Esophagus squamous epithelium (tissue), 5 donors: Measurements from ENCODE around the gene PPP2R5E. TPM values are rescaled to one million over a fixed set of nuclear protein-coding genes. Genes with fewer than 3 reads are reported as not detected.

Experiments used
- DNase-seq: peaks from one replicate; lab custom pipeline; 2025; lab: John Stamatoyannopoulos, UW
- H3K27ac ChIP-seq, 4 donors: fragments of 200-600 bp; sonication (generic); one replicate each; pipeline ENCODE4 v1.5.1; 2016 to 2019; ENCODE audit warnings: mild to moderate bottlenecking in 1 of 4
- H3K27me3 ChIP-seq, 4 donors: fragments of 200-600 bp; sonication (generic); 1 replicate in 3 of 4; 2 replicates in 1 of 4; pipeline versions ENCODE4 v1.5.1 to v1.6.0; 2017 to 2021; ENCODE audit warnings: antibody characterized with exemption in 1 of 4
- H3K36me3 ChIP-seq, 3 donors: fragments of 200-600 bp; sonication (generic); one replicate each; pipeline ENCODE4 v1.5.1; 2016 to 2019
- H3K4me1 ChIP-seq, 3 donors: fragments of 200-600 bp; sonication (generic); one replicate each; pipeline ENCODE4 v1.5.1; 2017 to 2019
- H3K4me3 ChIP-seq, 4 donors: fragments of 200-600 bp; sonication (generic); 1 replicate in 3 of 4; 2 replicates in 1 of 4; pipeline ENCODE4 v1.5.1; 2016 to 2019; ENCODE audit warnings: mild to moderate bottlenecking in 2 of 4, moderate library complexity in 1 of 4
- H3K9me3 ChIP-seq, 3 donors: fragments of 200-600 bp; sonication (generic); one replicate each; pipeline ENCODE4 v1.5.1; 2016 to 2019
- CTCF ChIP-seq, 6 experiments: fragments of 450-650 bp in 4 of 6; fragments of 200-600 bp in 2 of 6; sonication (generic) in 2 of 6; IDR thresholded peaks; one replicate each; pipeline ENCODE4 v1.5.1; 2016 to 2019; ENCODE audit warnings: antibody characterized with exemption in 6 of 6, mild to moderate bottlenecking in 4 of 6, moderate library complexity in 4 of 6
- POLR2A ChIP-seq, 4 donors: fragments of 450-650 bp; IDR thresholded peaks; one replicate each; pipeline ENCODE4 v1.6.1; 2017; ENCODE audit warnings: antibody characterized with exemption in 4 of 4, mild to moderate bottlenecking in 4 of 4, moderate library complexity in 3 of 4
- WGBS, 2 donors: methylation state at CpG; one replicate each; pipeline ENCODE4 v1.1.5; 2018; 5-methylcytosine and 5-hydroxymethylcytosine counted together
- intact Hi-C: fragments of 100-400 bp; cut with DNase I; formaldehyde crosslinking; loops from one replicate; pipeline ENCODE4 v1.15.0; 2022
- total RNA-seq, 4 donors: library from RNA; depleted of rRNA; stranded (reverse); fragments of >200 nt; gene quantifications; one replicate each; pipeline ENCODE4 v1.1.0, GENCODE V29; 2016
- donor health status: DM: yes; HTN: yes; CAD: no.

Gene PPP2R5E
- total RNA-seq, 4 donors from 2014 or later, result 18.9 to 31.2 (median 26.0) TPM

GRCh38 chr14:63513756-63514155, 29.4 kb downstream of the PPP2R5E start:
- Histone ChIP-seq H3K4me1 (peaks cover 0 to 25% (median 4%) of the 10 kb centered on the region in 3 donors), H3K27ac (no peak overlapping the region), H3K9me3 (no peaks in the 10 kb centered on the region), H3K36me3 (peaks cover 0 to 10% (median 0%) of the 10 kb centered on the region in 3 donors), H3K27me3 (no peaks in the 10 kb centered on the region), H3K4me3 (no peak overlapping the region)
- intact Hi-C loops, result no loop called here
- no peak for TF ChIP-seq CTCF (IDR thresholded peaks at IDR 0.05)
- TF ChIP-seq POLR2A (IDR thresholded peaks at IDR 0.05), result no peak
- 73 to 76% methylated on average over 4 of the region's 4 CpGs for WGBS, 2 donors
- no peak for DNase-seq

GRCh38 chr14:63512861-63513260, 30.3 kb downstream of the PPP2R5E start:
- no peak for DNase-seq
- Histone ChIP-seq H3K27me3 (no peaks in the 10 kb centered on the region), H3K4me3 (no peak overlapping the region), H3K36me3 (peaks cover 0 to 10% (median 0%) of the 10 kb centered on the region in 3 donors), H3K27ac (no peak overlapping the region), H3K9me3 (no peaks in the 10 kb centered on the region), H3K4me1 (peaks cover 0 to 25% (median 4%) of the 10 kb centered on the region in 3 donors)
- intact Hi-C loops, result no loop called here
- TF ChIP-seq CTCF (IDR thresholded peaks at IDR 0.05) (no peak), POLR2A (IDR thresholded peaks at IDR 0.05) (no peak)

GRCh38 chr14:63510538-63510937, 32.6 kb downstream of the PPP2R5E start:
- no peak for TF ChIP-seq CTCF (IDR thresholded peaks at IDR 0.05)
- no peak for TF ChIP-seq POLR2A (IDR thresholded peaks at IDR 0.05)
- Histone ChIP-seq H3K27me3 (no peaks in the 10 kb centered on the region), H3K4me1 (peaks cover 0 to 29% (median 4%) of the 10 kb centered on the region in 3 donors), H3K27ac (no peak overlapping the region), H3K36me3 (peaks cover 0 to 19% (median 0%) of the 10 kb centered on the region in 3 donors), H3K4me3 (no peak overlapping the region), H3K9me3 (no peaks in the 10 kb centered on the region)
- 64 to 71% methylated on average over 5 of the region's 5 CpGs for WGBS, 2 donors
- intact Hi-C loops, result no loop called here
- no peak for DNase-seq

GRCh38 chr14:63508033-63508432, 35.1 kb downstream of the PPP2R5E start:
- no peak overlapping the region for H3K27ac ChIP-seq
- no peak for DNase-seq

GRCh38 chr14:63504648-63505047, 38.5 kb downstream of the PPP2R5E start:
- Histone ChIP-seq H3K36me3 (peaks cover 0 to 10% (median 0%) of the 10 kb centered on the region in 3 donors), H3K4me1 (peaks cover 0 to 49% (median 22%) of the 10 kb centered on the region in 3 donors), H3K27me3 (no peaks in the 10 kb centered on the region), H3K4me3 (no peak overlapping the region), H3K9me3 (no peaks in the 10 kb centered on the region), H3K27ac (peak overlapping the region in 1 of 4 donors; percentile 54)
- DNase-seq, result no peak
- 18 to 24% methylated on average over 1 of the region's 1 CpG for WGBS, 2 donors
- TF ChIP-seq POLR2A (IDR thresholded peaks at IDR 0.05), result no peak
- TF ChIP-seq CTCF (IDR thresholded peaks at IDR 0.05), result no peak
- intact Hi-C loops, result no loop called here

More at GRCh38 chr14:63508033-63508432, 35.1 kb downstream of the PPP2R5E start:
- WGBS, 2 donors, result 80 to 85% methylated on average over 5 of the region's 5 CpGs
- no peak overlapping the region for H3K4me3 ChIP-seq
- intact Hi-C loops, result no loop called here
- TF ChIP-seq POLR2A (IDR thresholded peaks at IDR 0.05), result no peak
- TF ChIP-seq CTCF (IDR thresholded peaks at IDR 0.05), result no peak
- H3K27me3 ChIP-seq, result no peaks in the 10 kb centered on the region
- peaks cover 0 to 37% (median 22%) of the 10 kb centered on the region in 3 donors for H3K4me1 ChIP-seq
- H3K36me3 ChIP-seq, result peaks cover 0 to 19% (median 0%) of the 10 kb centered on the region in 3 donors
- H3K9me3 ChIP-seq, result no peaks in the 10 kb centered on the region
